ENCODE data around the gene UPK1A. TPM values are rescaled to one million over a fixed set of nuclear protein-coding genes. Genes with fewer than 3 reads are reported as not detected.
A peak's percentile ranks its signal among the peaks of the same experiment; 100 is the strongest.

UPK1A gene
- total and polyA plus RNA-seq, 9 of the 15 experiments (the other 6 are each of a cell fraction or from before 2014, with no cell fraction given) = 0.06 to 0.13 TPM; not detected in 7

DNA sequence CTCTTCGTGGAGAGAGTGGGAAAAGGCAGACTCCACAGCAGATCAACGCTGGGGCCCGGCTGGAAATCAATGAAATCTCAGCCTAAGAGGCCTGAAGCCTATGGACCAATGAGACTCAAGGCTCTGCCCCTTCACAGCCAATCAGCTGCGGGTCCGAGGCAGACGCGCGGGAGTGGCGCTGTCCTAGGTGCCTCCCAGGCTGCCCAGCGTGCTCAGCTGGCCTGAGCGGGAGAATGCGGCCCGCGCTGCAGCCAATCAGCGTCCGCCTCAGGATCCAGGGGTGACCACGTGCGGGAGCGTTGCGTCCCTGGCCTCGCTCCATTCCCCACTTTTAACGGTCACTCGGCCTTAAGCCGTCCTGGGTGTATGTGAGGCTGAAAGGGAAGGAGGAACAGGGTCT lies 37.9 kb downstream of the UPK1A start, which contains the start of gene ZBTB32 (continued):
- TF ChIP-seq USF1 (CRISPR knock-in tag; IDR thresholded peaks at IDR 0.05) = peak; percentile 86
- no peak for TF ChIP-seq EP400 (IDR thresholded peaks at IDR 0.05)
- no peak for TF ChIP-seq HDAC8 (tag; IDR thresholded peaks at IDR 0.05)
- TF ChIP-seq, protein P1, sequence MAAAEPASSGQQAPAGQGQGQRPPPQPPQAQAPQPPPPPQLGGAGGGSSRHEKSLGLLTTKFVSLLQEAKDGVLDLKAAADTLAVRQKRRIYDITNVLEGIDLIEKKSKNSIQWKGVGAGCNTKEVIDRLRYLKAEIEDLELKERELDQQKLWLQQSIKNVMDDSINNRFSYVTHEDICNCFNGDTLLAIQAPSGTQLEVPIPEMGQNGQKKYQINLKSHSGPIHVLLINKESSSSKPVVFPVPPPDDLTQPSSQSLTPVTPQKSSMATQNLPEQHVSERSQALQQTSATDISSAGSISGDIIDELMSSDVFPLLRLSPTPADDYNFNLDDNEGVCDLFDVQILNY (CRISPR knock-in tag; IDR thresholded peaks at IDR 0.05) = peak; percentile 74; the same call in 1 of the 2 replicates
- no peak for TF ChIP-seq SP2 (IDR thresholded peaks at IDR 0.05; ENCODE audit: extremely low read depth, low read depth, low read length, poor library complexity, severe bottlenecking)
- TF ChIP-seq JUN (IDR thresholded peaks at IDR 0.05; ENCODE audit: borderline replicate concordance, low read depth, low read length) = no peak
- TF ChIP-seq JUN (CRISPR knock-in tag; IDR thresholded peaks at IDR 0.05; ENCODE audit: borderline replicate concordance) = no peak
- TF ChIP-seq CREM (IDR thresholded peaks at IDR 0.05; ENCODE audit: low read depth) = peak; percentile 80
- TF ChIP-seq FOXA3 (CRISPR knock-in tag; conservative IDR thresholded peaks at IDR 0.05 in 1 of 2, IDR thresholded peaks at IDR 0.05 in 1 of 2) = peak in 1 of 2 experiments; percentile 58; a peak in 2 of 4 replicates
- TF ChIP-seq TBL1XR1 (IDR thresholded peaks at IDR 0.05; ENCODE audit: low read length in 2 of 2) = no peak
- TF ChIP-seq ZNF79 (CRISPR knock-in tag; IDR thresholded peaks at IDR 0.05; ENCODE audit: low read depth) = no peak
- TF ChIP-seq FOXP4 (CRISPR knock-in tag; IDR thresholded peaks at IDR 0.05; ENCODE audit: borderline replicate concordance) = peak; percentile 55; the same call in 1 of the 2 replicates
- TF ChIP-seq, protein P2, sequence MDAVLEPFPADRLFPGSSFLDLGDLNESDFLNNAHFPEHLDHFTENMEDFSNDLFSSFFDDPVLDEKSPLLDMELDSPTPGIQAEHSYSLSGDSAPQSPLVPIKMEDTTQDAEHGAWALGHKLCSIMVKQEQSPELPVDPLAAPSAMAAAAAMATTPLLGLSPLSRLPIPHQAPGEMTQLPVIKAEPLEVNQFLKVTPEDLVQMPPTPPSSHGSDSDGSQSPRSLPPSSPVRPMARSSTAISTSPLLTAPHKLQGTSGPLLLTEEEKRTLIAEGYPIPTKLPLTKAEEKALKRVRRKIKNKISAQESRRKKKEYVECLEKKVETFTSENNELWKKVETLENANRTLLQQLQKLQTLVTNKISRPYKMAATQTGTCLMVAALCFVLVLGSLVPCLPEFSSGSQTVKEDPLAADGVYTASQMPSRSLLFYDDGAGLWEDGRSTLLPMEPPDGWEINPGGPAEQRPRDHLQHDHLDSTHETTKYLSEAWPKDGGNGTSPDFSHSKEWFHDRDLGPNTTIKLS (IDR thresholded peaks at IDR 0.05; ENCODE audit: borderline replicate concordance, low read depth) = no peak
- TF ChIP-seq ETS2 (tag; IDR thresholded peaks at IDR 0.05; ENCODE audit: borderline replicate concordance, poor library complexity, severe bottlenecking) = no peak
- peak; percentile 50 to 58; a peak in 2 of 4 replicates for TF ChIP-seq NRF1 (conservative IDR thresholded peaks at IDR 0.05 in 1 of 2, IDR thresholded peaks at IDR 0.05 in 1 of 2)

Data from K562 (cell line).